H1 (cell line): ENCODE measurements around the gene MTIF2. TPM values are rescaled to one million over a fixed set of nuclear protein-coding genes. Genes with fewer than 3 reads are reported as not detected.
"Not testable (repeated sequence)": the region's sequence is repeated elsewhere in the genome, so short reads cannot be mapped to it uniquely, and the experiment has no call there.

Source experiments
- CTCF ChIA-PET: fragments of 300-600 bp; sonication (Branson Sonifier 250); formaldehyde crosslinking; loops from one replicate; lab custom pipeline; 2021; ENCODE audit not compliant: partially characterized antibody; lab: Charles Lee
- POLR2A ChIA-PET: fragments of 300-600 bp; sonication (Branson Sonifier 250); formaldehyde crosslinking; loops from one replicate; lab custom pipeline; 2021; ENCODE audit warnings: inconsistent platforms; ENCODE audit not compliant: partially characterized antibody; lab: Charles Lee
- DNase-seq, 2 experiments: peaks; one replicate each; pipeline versions ENCODE4 v3.0.0 to v3.0.0-alpha.2; 2010 to 2022; ENCODE audit warnings: low spot score in 2 of 2, low read depth in 1 of 2, mixed read lengths in 1 of 2
- FAIRE-seq: peaks from 2 replicates; lab custom pipeline; 2011; peaks lifted over from hg19 to GRCh38; lab: Jason Lieb, UNC
- H2AFZ ChIP-seq: 2 replicates; pipeline ENCODE4 v1.8.1; 2012; ENCODE audit warnings: low read length, inconsistent platforms
- H2AK5ac ChIP-seq: 2 replicates; pipeline ENCODE4 v1.6.1; 2013; ENCODE audit warnings: low read depth, low read length
- H2BK120ac ChIP-seq: replicated peaks from 2 replicates; pipeline ENCODE3; 2013; ENCODE audit warnings: low read depth, low read length, inconsistent platforms
- H2BK12ac ChIP-seq: 2 replicates; pipeline ENCODE4 v1.6.1; 2013; ENCODE audit warnings: low read depth, low read length
- H2BK15ac ChIP-seq: 2 replicates; pipeline ENCODE4 v1.6.1; 2013; ENCODE audit warnings: low read length
- H2BK20ac ChIP-seq: 2 replicates; pipeline ENCODE4 v1.6.1; 2013; ENCODE audit warnings: low read length
- H2BK5ac ChIP-seq: 2 replicates; pipeline ENCODE4 v1.6.1; 2013; ENCODE audit warnings: low read depth, low read length
- H3K14ac ChIP-seq: 2 replicates; pipeline ENCODE4 v1.6.1; 2013; ENCODE audit warnings: inconsistent platforms; ENCODE audit not compliant: insufficient read length
- H3K18ac ChIP-seq: 2 replicates; pipeline ENCODE4 v1.6.1; 2013; ENCODE audit warnings: low read length; ENCODE audit errors: extremely low read depth
- H3K23ac ChIP-seq: 2 replicates; pipeline ENCODE4 v1.6.1; 2013; ENCODE audit warnings: inconsistent platforms; ENCODE audit not compliant: insufficient read length
- H3K23me2 ChIP-seq: 2 replicates; pipeline ENCODE4 v1.6.1; 2013; ENCODE audit warnings: low read depth, low read length
- H3K27ac ChIP-seq: 2 replicates; pipeline ENCODE4 v1.6.1; 2011; ENCODE audit warnings: low read depth, low read length, inconsistent platforms
- H3K27me3 ChIP-seq, 4 experiments: replicated peaks in 1 of 4; 1 replicate in 1 of 4; 2 replicates in 3 of 4; pipeline versions ENCODE4 v1.6.1 to v1.8.1; 2011 to 2013; ENCODE audit warnings: low read length in 3 of 4, mild to moderate bottlenecking in 3 of 4, inconsistent platforms in 2 of 4, mixed read lengths in 2 of 4, moderate library complexity in 1 of 4; ENCODE audit not compliant: control insufficient read depth in 3 of 4, insufficient read depth in 3 of 4; ENCODE audit errors: extremely low read depth in 1 of 4
- H3K36me3 ChIP-seq, 4 experiments: 2 replicates each; pipeline versions ENCODE4 v1.6.1 to v1.8.1; 2011 to 2013; ENCODE audit warnings: mild to moderate bottlenecking in 4 of 4, low read length in 3 of 4, moderate library complexity in 2 of 4, control low read depth in 1 of 4, inconsistent platforms in 1 of 4; ENCODE audit not compliant: insufficient read depth in 4 of 4, control insufficient read depth in 2 of 4
- H3K4ac ChIP-seq: replicated peaks from 2 replicates; pipeline ENCODE3; 2013; ENCODE audit warnings: low read length, low read depth, mixed read lengths, inconsistent platforms; ENCODE audit not compliant: insufficient read length
- H3K4me1 ChIP-seq, 4 experiments: replicated peaks in 1 of 4; 1 replicate in 1 of 4; 2 replicates in 3 of 4; pipeline versions ENCODE4 v1.6.1 to v1.8.1; 2011 to 2013; ENCODE audit warnings: low read length in 3 of 4, inconsistent platforms in 2 of 4, mixed read lengths in 1 of 4; ENCODE audit not compliant: insufficient read depth in 4 of 4, control insufficient read depth in 3 of 4
- H3K4me2 ChIP-seq, 2 experiments: 2 replicates each; pipeline versions ENCODE4 v1.6.1 to v1.8.1; 2011 to 2013; ENCODE audit warnings: low read depth in 2 of 2, low read length in 2 of 2, control low read depth in 1 of 2, inconsistent platforms in 1 of 2, mild to moderate bottlenecking in 1 of 2; ENCODE audit not compliant: insufficient read depth in 1 of 2
- H3K4me3 ChIP-seq, 4 experiments: fragments of 200-600, 300-600 bp in 1 of 4; sonication (generic), shearing (Covaris generic), sonication (Bioruptor Twin) in 1 of 4; 2 replicates each; pipeline versions ENCODE4 v1.5.1 to v1.8.1; 2011 to 2016; ENCODE audit warnings: low read length in 4 of 4, low read depth in 3 of 4, control low read depth in 2 of 4, inconsistent platforms in 2 of 4, mild to moderate bottlenecking in 2 of 4, mixed read lengths in 1 of 4, moderate library complexity in 1 of 4; ENCODE audit not compliant: insufficient read depth in 2 of 4; ENCODE audit errors: extremely low read depth in 1 of 4
- H3K56ac ChIP-seq: replicated peaks from 2 replicates; pipeline ENCODE3; 2013; ENCODE audit warnings: low read depth, mild to moderate bottlenecking, mixed read lengths, low read length, inconsistent platforms; ENCODE audit not compliant: insufficient read length
- H3K79me1 ChIP-seq: 2 replicates; pipeline ENCODE4 v1.6.1; 2013; ENCODE audit warnings: low read depth, low read length, control low read depth
- H3K79me2 ChIP-seq, 2 experiments: 2 replicates each; pipeline versions ENCODE4 v1.6.1 to v1.8.1; 2012 to 2013; ENCODE audit warnings: low read length in 2 of 2, mild to moderate bottlenecking in 2 of 2, inconsistent platforms in 1 of 2; ENCODE audit not compliant: insufficient read depth in 2 of 2, control insufficient read depth in 1 of 2
- H3K9ac ChIP-seq, 4 experiments: replicated peaks in 1 of 4; 1 replicate in 1 of 4; 2 replicates in 3 of 4; pipeline versions ENCODE4 v1.6.1 to v1.8.1; 2011 to 2013; ENCODE audit warnings: low read depth in 3 of 4, low read length in 3 of 4, control low read depth in 2 of 4, mild to moderate bottlenecking in 2 of 4, moderate library complexity in 2 of 4, inconsistent platforms in 1 of 4; ENCODE audit errors: extremely low read depth in 1 of 4
- H3K9me3 ChIP-seq, 2 experiments: 2 replicates each; pipeline versions ENCODE4 v1.6.1 to v1.8.1; 2012 to 2013; ENCODE audit warnings: mild to moderate bottlenecking in 2 of 2, moderate library complexity in 2 of 2, control low read depth in 1 of 2, inconsistent platforms in 1 of 2, low read depth in 1 of 2, low read length in 1 of 2, mixed read lengths in 1 of 2; ENCODE audit not compliant: insufficient read depth in 2 of 2
- H4K20me1 ChIP-seq, 2 experiments: replicated peaks in 1 of 2; 2 replicates each; pipeline versions ENCODE3 to v1.8.1; 2011 to 2013; ENCODE audit warnings: inconsistent platforms in 2 of 2, low read length in 2 of 2, mild to moderate bottlenecking in 1 of 2; ENCODE audit not compliant: insufficient read depth in 2 of 2, control insufficient read depth in 1 of 2
- H4K5ac ChIP-seq: 2 replicates; pipeline ENCODE4 v1.6.1; 2013; ENCODE audit warnings: low read length, low read depth, mixed read lengths, inconsistent platforms; ENCODE audit not compliant: insufficient read length
- H4K8ac ChIP-seq: 2 replicates; pipeline ENCODE4 v1.8.0; 2013; ENCODE audit warnings: mild to moderate bottlenecking, moderate library complexity, low read length, inconsistent platforms; ENCODE audit not compliant: insufficient read depth; ENCODE audit errors: extremely low read depth
- H4K91ac ChIP-seq: replicated peaks from 2 replicates; pipeline ENCODE3; 2013; ENCODE audit warnings: low read length, mixed read lengths, inconsistent platforms; ENCODE audit not compliant: insufficient read length
- ASH2L ChIP-seq: fragments of 200-600, 300-600 bp; sonication (generic); IDR thresholded peaks from one replicate; pipeline ENCODE4 v1.7.1; 2017; ENCODE audit warnings: low read length
- HDAC2 ChIP-seq, 2 experiments: fragments of 300-600 bp in 1 of 2; sonication (generic) in 1 of 2; IDR thresholded peaks; 2 replicates each; pipeline ENCODE4 v1.6.1; 2011 to 2012; ENCODE audit warnings: low read depth in 2 of 2, low read length in 2 of 2, mild to moderate bottlenecking in 2 of 2, moderate library complexity in 2 of 2, borderline replicate concordance in 1 of 2, inconsistent platforms in 1 of 2
- POLR2A ChIP-seq, 2 experiments: IDR thresholded peaks; 1 replicate in 1 of 2; 2 replicates in 1 of 2; pipeline ENCODE4 v1.6.1; 2011; ENCODE audit warnings: low read depth in 2 of 2, low read length in 2 of 2, mild to moderate bottlenecking in 2 of 2; ENCODE audit errors: control extremely low read depth in 1 of 2
- SP1 ChIP-seq: IDR thresholded peaks from 2 replicates; pipeline ENCODE4 v1.6.1; 2011; ENCODE audit warnings: low read depth, low read length
- WGBS, 2 experiments: shearing (Covaris generic) in 1 of 2; methylation state at CpG; one replicate each; pipeline versions ENCODE4 v1.1.6 to v1.1.7; 2013 to 2015; ENCODE audit warnings: low lambda C conversion rate in 2 of 2, mixed read lengths in 2 of 2, inconsistent platforms in 1 of 2, low coverage in 1 of 2, missing lambda C conversion rate in 1 of 2; ENCODE audit not compliant: insufficient replicate concordance in 2 of 2, insufficient coverage in 1 of 2, insufficient read length in 1 of 2; ENCODE audit errors: extremely low coverage in 1 of 2, missing lambda C conversion rate in 1 of 2; 5-methylcytosine and 5-hydroxymethylcytosine counted together
- polyA plus RNA-seq, 7 experiments: library from polyadenylated mRNA; depleted of rRNA in 3 of 7; stranded (reverse) in 5 of 7; unstranded in 2 of 7; fragments of >200 nt in 5 of 7; fragments of 200-250 nt in 2 of 7; gene quantifications; 1 replicate in 5 of 7; 2 replicates in 1 of 7; 4 replicates in 1 of 7; pipeline versions ENCODE4 v1.2.1 to v1.2.3, GENCODE V29; 2011 to 2013; ENCODE audit warnings: missing spikeins in 2 of 7, mixed read lengths in 2 of 7
- total RNA-seq: library from RNA; stranded (reverse); fragmentation: NEBNext Ultra II Directional; extraction: Animal tissue kit (Norgen Biotek cat#: 25700); gene quantifications from 2 replicates; pipeline ENCODE4 v1.2.1, GENCODE V29; 2021

Gene MTIF2
- total and polyA plus RNA-seq, 2 of the 8 experiments (the other 6 are each of a cell fraction or from before 2014, with no cell fraction given) = 11.0 to 36.0 TPM

GRCh38 chr2:55279859-55280424, 10.9 kb upstream of the MTIF2 start:
- not testable (repeated sequence) for H4K8ac ChIP-seq, H3K79me1 ChIP-seq, H3K4ac ChIP-seq, FAIRE-seq, H3K14ac ChIP-seq, H2BK15ac ChIP-seq, H4K20me1 ChIP-seq, DNase-seq, H3K9me3 ChIP-seq, H3K23ac ChIP-seq, H3K36me3 ChIP-seq, H2AFZ ChIP-seq, H2AK5ac ChIP-seq, H3K79me2 ChIP-seq, H3K27me3 ChIP-seq, H4K91ac ChIP-seq, H3K18ac ChIP-seq, H3K23me2 ChIP-seq
- H2BK12ac ChIP-seq = peak overlapping the region; percentile 98
- H3K4me2 ChIP-seq = peak overlapping the region; percentile 45 to 49
- H3K4me3 ChIP-seq = peak overlapping the region in 1 of 4 experiments; percentile 30; a peak in 2 of 8 replicates
- H3K4me1 ChIP-seq = peaks cover 3 to 18% (median 5%) of the 10 kb centered on the region in 4 experiments; a peak in 5 of 7 replicates
- peak overlapping the region; percentile 67 for H4K5ac ChIP-seq
- H2BK120ac ChIP-seq = peak overlapping the region; percentile 79
- ChIA-PET CTCF (interaction anchor here (1.4 kb wide), 1 partner anchor 112 kb away, joined by 3 read pairs; no protein-coding TSS in a partner anchor), POLR2A (interaction anchor here (0.8 to 1.3 kb wide), 4 partner anchors 45 to 116 kb away, joined by 3 to 4 read pairs (median 3); no protein-coding TSS in a partner anchor)
- peak in 1 of 2 experiments; percentile 71; a peak in 2 of 3 replicates for TF ChIP-seq POLR2A (IDR thresholded peaks at IDR 0.05; ENCODE audit: control extremely low read depth in 1 of 2, low read depth in 2 of 2, low read length in 2 of 2)
- TF ChIP-seq ASH2L = peak; percentile 28
- peak in 1 of 2 experiments; percentile 18; a peak in 1 of 4 replicates for TF ChIP-seq HDAC2 (IDR thresholded peaks at IDR 0.05; ENCODE audit: borderline replicate concordance in 1 of 2, low read depth in 2 of 2, low read length in 2 of 2)
- TF ChIP-seq SP1 = 0 out of 2 replicates have a peak, but pooled peaks have one; percentile 8
- H3K9ac ChIP-seq = peak overlapping the region in 2 of 4 experiments; percentile 51 to 54; a peak in 3 of 7 replicates
- H3K27ac ChIP-seq = peak overlapping the region; percentile 74; the same call in 1 of the 2 replicates
- peak overlapping the region; percentile 50; the same call in 1 of the 2 replicates for H2BK5ac ChIP-seq
- 0 out of 2 replicates have a peak overlapping the region, but pooled peaks have one; percentile 6 for H2BK20ac ChIP-seq
- H3K56ac ChIP-seq = peak overlapping the region; percentile 16
- 4% methylated on average over 7 of the region's 7 CpGs; no CpG with 5 or more reads in 1 of the 2 experiments for WGBS, 2 experiments
